Right kidney (tissue), 1 donor: ENCODE data around the gene TRABD.
A peak's percentile ranks its signal among the peaks of the same experiment; 100 is the strongest.
"Not testable (repeated sequence)": the region's sequence is repeated elsewhere in the genome, so short reads cannot be mapped to it uniquely, and the experiment has no call there.

Experiments
- DNase-seq: peaks from one replicate; pipeline ENCODE4 v3.0.0-alpha.2; 2016

Gene TRABD

GRCh38 chr22:50151571-50152537 lies 33.9 kb upstream of the TRABD start:
- no peak for DNase-seq

GRCh38 chr22:50153056-50153755 lies 32.5 kb upstream of the TRABD start:
- no peak for DNase-seq

- DNase-seq = no peak
These were observed 32.0 kb upstream of the TRABD start for GRCh38 chr22:50153756-50154140.

- DNase-seq = no peak
These were observed 27.9 kb upstream of the TRABD start for GRCh38 chr22:50157709-50158375.

- DNase-seq = no peak
These were observed 24.8 kb upstream of the TRABD start for GRCh38 chr22:50160947-50161346.

GRCh38 chr22:50161508-50162390 lies 24.0 kb upstream of the TRABD start:
- no peak for DNase-seq

- no peak for DNase-seq
These were observed 23.2 kb upstream of the TRABD start for GRCh38 chr22:50162391-50162956.

GRCh38 chr22:50165436-50166123 lies 20.1 kb upstream of the TRABD start:
- no peak for DNase-seq

GRCh38 chr22:50167689-50168489 lies 17.8 kb upstream of the TRABD start:
- DNase-seq = no peak

- not testable (repeated sequence) for DNase-seq
These were observed 17.1 kb upstream of the TRABD start for GRCh38 chr22:50168490-50169180.

GRCh38 chr22:50169181-50169759 lies 16.4 kb upstream of the TRABD start:
- no peak for DNase-seq

- DNase-seq = no peak
These were observed 15.9 kb upstream of the TRABD start for GRCh38 chr22:50169774-50170341.

GRCh38 chr22:50170453-50171318 lies 15.0 kb upstream of the TRABD start, which contains the start of gene PANX2:
Gene PANX2 (plus strand): TSS chr22:50170731. CDS start chr22:50170731, 0 bp downstream.
- DNase-seq = peak; percentile 62

GRCh38 chr22:50171319-50171964 lies 14.3 kb upstream of the TRABD start:
- no peak for DNase-seq

- no peak for DNase-seq
These were observed 13.7 kb upstream of the TRABD start for GRCh38 chr22:50171965-50172421.

GRCh38 chr22:50173311-50173982 lies 12.3 kb upstream of the TRABD start:
- no peak for DNase-seq
